SK-N-SH (cell line): ENCODE results near the gene CIPC. TPM values are rescaled to one million over a fixed set of nuclear protein-coding genes. Genes with fewer than 3 reads are reported as not detected.

Source experiments
- CTCF ChIA-PET: fragments of 300-600, 350-600 bp; formaldehyde crosslinking; extraction: SDS; loops from one replicate; lab custom pipeline; 2021; lab: Yijun Ruan, JAX
- POLR2A ChIA-PET: fragments of 350-600 bp; sonication (Branson Sonifier 250); formaldehyde crosslinking; extraction: SDS; loops from one replicate; lab custom pipeline; 2020; ENCODE audit warnings: antibody characterized with exemption, inconsistent platforms; lab: Yijun Ruan, JAX
- DNase-seq: peaks from one replicate; pipeline ENCODE4 v3.0.0; 2012
- H2AFZ ChIP-seq: fragments of 200-600 bp; sonication (generic); 2 replicates; pipeline ENCODE4 v1.8.1; 2016; ENCODE audit warnings: antibody characterized with exemption, mild to moderate bottlenecking, low read depth
- H3F3A ChIP-seq: fragments of 200-600 bp; sonication (generic); replicated peaks from 2 replicates; pipeline ENCODE3; 2016; ENCODE audit warnings: antibody characterized with exemption, mild to moderate bottlenecking; ENCODE audit not compliant: insufficient read depth
- H3K27ac ChIP-seq, 2 experiments: fragments of 200-500 bp in 1 of 2; fragments of 200-600 bp in 1 of 2; sonication (Bioruptor generic) in 1 of 2; sonication (generic), shearing (Covaris generic) in 1 of 2; 2 replicates each; pipeline versions ENCODE4 v1.5.1 to v1.6.1; 2014 to 2016; ENCODE audit warnings: low read depth in 2 of 2, inconsistent platforms in 1 of 2, low read length in 1 of 2, mild to moderate bottlenecking in 1 of 2, mixed read lengths in 1 of 2
- H3K27me3 ChIP-seq: fragments of 200-600 bp; sonication (generic), shearing (Covaris generic); 2 replicates; pipeline ENCODE4 v1.6.1; 2016; ENCODE audit warnings: mixed run types; ENCODE audit not compliant: insufficient read depth
- H3K36me3 ChIP-seq, 2 experiments: fragments of 200-500 bp in 1 of 2; fragments of 200-600 bp in 1 of 2; sonication (Bioruptor generic) in 1 of 2; sonication (generic) in 1 of 2; replicated peaks in 1 of 2; 2 replicates each; pipeline versions ENCODE3 to v1.5.1; 2014 to 2016; ENCODE audit warnings: low read length in 1 of 2, mild to moderate bottlenecking in 1 of 2; ENCODE audit not compliant: insufficient read depth in 2 of 2, control insufficient read depth in 1 of 2
- H3K4me1 ChIP-seq, 2 experiments: fragments of 200-500 bp in 1 of 2; fragments of 200-600 bp in 1 of 2; sonication (Bioruptor generic) in 1 of 2; sonication (generic), shearing (Covaris generic) in 1 of 2; 2 replicates each; pipeline versions ENCODE4 v1.5.1 to v1.6.1; 2014 to 2016; ENCODE audit warnings: low read depth in 1 of 2, low read length in 1 of 2, mixed run types in 1 of 2; ENCODE audit not compliant: insufficient read depth in 2 of 2, control insufficient read depth in 1 of 2
- H3K4me2 ChIP-seq: fragments of 200-600 bp; sonication (generic), shearing (Covaris generic); 2 replicates; pipeline ENCODE4 v1.6.1; 2017; ENCODE audit warnings: mixed run types
- H3K4me3 ChIP-seq, 2 experiments: fragments of 200-500 bp in 1 of 2; fragments of 200-600 bp in 1 of 2; sonication (Bioruptor generic) in 1 of 2; sonication (generic), shearing (Covaris generic) in 1 of 2; 2 replicates each; pipeline versions ENCODE4 v1.5.1 to v1.8.1; 2014 to 2016; ENCODE audit warnings: low read depth in 2 of 2, inconsistent platforms in 1 of 2, low read length in 1 of 2, mild to moderate bottlenecking in 1 of 2, mixed read lengths in 1 of 2, moderate library complexity in 1 of 2
- H3K79me2 ChIP-seq: fragments of 200-600 bp; sonication (generic); 2 replicates; pipeline ENCODE4 v1.8.1; 2017; ENCODE audit warnings: mild to moderate bottlenecking; ENCODE audit not compliant: insufficient read depth
- H3K9ac ChIP-seq: fragments of 200-600 bp; sonication (generic); 2 replicates; pipeline ENCODE4 v1.6.1; 2017; ENCODE audit warnings: mixed run types
- H3K9me2 ChIP-seq: fragments of 200-600 bp; sonication (generic); 2 replicates; pipeline ENCODE4 v1.6.1; 2017; ENCODE audit warnings: mixed run types
- H3K9me3 ChIP-seq: fragments of 200-600 bp; sonication (generic); 2 replicates; pipeline ENCODE4 v1.6.1; 2017; ENCODE audit warnings: mixed run types, mild to moderate bottlenecking, moderate library complexity
- H4K20me1 ChIP-seq: fragments of 200-600 bp; sonication (generic); 2 replicates; pipeline ENCODE4 v1.6.1; 2017; ENCODE audit warnings: mild to moderate bottlenecking, mixed run types; ENCODE audit not compliant: insufficient read depth
- EP300 ChIP-seq, 2 experiments: IDR thresholded peaks; 2 replicates each; pipeline versions ENCODE4 v1.4.0 to v1.6.1; 2012; ENCODE audit warnings: borderline replicate concordance in 1 of 2, low read depth in 1 of 2, low read length in 1 of 2
- FOSL2 ChIP-seq: IDR thresholded peaks from 2 replicates; pipeline ENCODE4 v1.4.0; 2012; ENCODE audit warnings: low read depth, mild to moderate bottlenecking, moderate library complexity, borderline replicate concordance
- FOXJ3 ChIP-seq: sonication (generic); formaldehyde crosslinking; IDR thresholded peaks from 2 replicates; pipeline ENCODE4 v1.5.1; 2020; ENCODE audit warnings: mild to moderate bottlenecking, missing genetic modification reagents
- FOXM1 ChIP-seq: IDR thresholded peaks from 2 replicates; pipeline ENCODE4 v1.4.0; 2012; ENCODE audit warnings: low read depth, mild to moderate bottlenecking
- GATA2 ChIP-seq: sonication (generic); formaldehyde crosslinking; IDR thresholded peaks from 2 replicates; pipeline ENCODE4 v1.5.0; 2020; ENCODE audit warnings: mild to moderate bottlenecking, missing genetic modification reagents
- JUND ChIP-seq: IDR thresholded peaks from 2 replicates; pipeline ENCODE4 v1.4.0; 2012
- MEF2A ChIP-seq: IDR thresholded peaks from 2 replicates; pipeline ENCODE4 v1.4.0; 2012; ENCODE audit warnings: low read depth, borderline replicate concordance
- MXI1 ChIP-seq: IDR thresholded peaks from 2 replicates; pipeline ENCODE4 v1.6.1; 2012; ENCODE audit warnings: mild to moderate bottlenecking, low read depth, low read length, improper control_type of control experiment
- RAD21 ChIP-seq: IDR thresholded peaks from 2 replicates; pipeline ENCODE4 v1.6.1; 2012; ENCODE audit warnings: mild to moderate bottlenecking, low read length
- RFX5 ChIP-seq: IDR thresholded peaks from 2 replicates; pipeline ENCODE4 v1.6.1; 2012; ENCODE audit warnings: mild to moderate bottlenecking, improper control_type of control experiment, low read length
- RXRA ChIP-seq: IDR thresholded peaks from 2 replicates; pipeline ENCODE4 v1.4.0; 2012; ENCODE audit warnings: low read depth, mild to moderate bottlenecking, borderline replicate concordance
- SIN3A ChIP-seq: IDR thresholded peaks from 2 replicates; pipeline ENCODE4 v1.6.1; 2012; ENCODE audit warnings: low read depth, mild to moderate bottlenecking, low read length, moderate library complexity, borderline replicate concordance
- TCF12 ChIP-seq: IDR thresholded peaks from 2 replicates; pipeline ENCODE4 v1.4.0; 2012
- TEAD4 ChIP-seq: IDR thresholded peaks from 2 replicates; pipeline ENCODE4 v1.4.0; 2012; ENCODE audit warnings: mild to moderate bottlenecking, borderline replicate concordance; ENCODE audit not compliant: insufficient read depth
- YY1 ChIP-seq: IDR thresholded peaks from 2 replicates; pipeline ENCODE4 v1.4.0; 2012; ENCODE audit warnings: low read depth, mild to moderate bottlenecking
- WGBS: methylation state at CpG from one replicate; pipeline ENCODE4 v1.1.6; 2017; ENCODE audit warnings: low lambda C conversion rate; 5-methylcytosine and 5-hydroxymethylcytosine counted together
- polyA plus RNA-seq, 3 experiments: library from polyadenylated mRNA; depleted of rRNA; stranded (reverse); fragments of >200 nt; gene quantifications; 2 replicates each; pipeline ENCODE4 v1.2.3, GENCODE V29; 2012
- TF ChIP-seq, protein P1 (sequence below): IDR thresholded peaks from 2 replicates; pipeline ENCODE4 v1.4.0; 2012; ENCODE audit warnings: low read depth, borderline replicate concordance
- TF ChIP-seq, protein P2 (sequence below): IDR thresholded peaks from 2 replicates; pipeline ENCODE4 v1.4.0; 2012; ENCODE audit warnings: low read depth, borderline replicate concordance
- TF ChIP-seq, protein P3 (sequence below): fragments of 150-350 bp; IDR thresholded peaks from 2 replicates; pipeline ENCODE4 v1.6.1; 2017; ENCODE audit warnings: antibody characterized with exemption, low read length, low read depth, borderline replicate concordance

The CIPC gene
- polyA plus RNA-seq, 1 of the 3 experiments (the other 2 are of a cell fraction): 6.5 TPM

DNA sequence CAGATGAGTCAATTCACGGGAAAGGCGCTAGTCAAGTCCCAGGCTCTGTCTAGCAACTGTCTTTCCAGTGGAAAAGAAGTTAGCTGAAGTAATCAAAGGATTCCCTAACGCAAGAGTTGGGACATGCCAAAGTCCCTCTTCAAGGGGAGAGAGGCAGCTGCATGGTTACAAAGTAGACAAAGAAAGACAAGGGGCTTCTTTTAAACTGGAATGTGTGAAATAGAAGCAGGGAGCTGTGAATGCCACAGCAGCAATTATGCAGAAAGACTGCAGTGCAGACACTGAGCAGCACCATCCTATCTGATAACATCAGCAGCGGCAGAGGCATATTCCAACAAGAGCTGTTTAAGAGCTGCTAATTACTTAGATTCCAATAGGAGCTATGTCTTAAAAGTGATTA, 12.5 kb upstream of the CIPC start:
- Histone ChIP-seq H3K4me3 (no peak overlapping the region), H3K27ac (no peak overlapping the region), H2AFZ (no peak overlapping the region), H3K36me3 (no peaks in the 10 kb centered on the region), H3F3A (no peaks in the 10 kb centered on the region), H3K4me2 (no peak overlapping the region), H3K4me1 (peaks cover 0 to 5% of the 10 kb centered on the region in 2 experiments; a peak in 2 of 4 replicates), H3K9ac (no peak overlapping the region), H3K9me3 (no peaks in the 10 kb centered on the region), H3K9me2 (no peaks in the 10 kb centered on the region), H4K20me1 (no peaks in the 10 kb centered on the region), H3K27me3 (no peaks in the 10 kb centered on the region; the same call in 1 of the 2 replicates)
- ChIA-PET CTCF (interaction anchor here (0.7 to 17.4 kb wide), 10 partner anchors 9 to 214 kb away, joined by 3 to 309 read pairs (median 6); no protein-coding TSS in a partner anchor), POLR2A (no interaction called here)
- WGBS: 70% methylated on average over 4 of the region's 4 CpGs
- no peak for DNase-seq
- peak; percentile 57; the same call in 1 of the 2 replicates for TF ChIP-seq GATA2 (CRISPR knock-in tag)
- no peak for TF ChIP-seq EP300 (IDR thresholded peaks at IDR 0.05; ENCODE audit: borderline replicate concordance in 1 of 2, low read depth in 1 of 2, low read length in 1 of 2)
- TF ChIP-seq, all 33 proteins: peak for 1
- H3K79me2 ChIP-seq: no peaks in the 10 kb centered on the region

DNA sequence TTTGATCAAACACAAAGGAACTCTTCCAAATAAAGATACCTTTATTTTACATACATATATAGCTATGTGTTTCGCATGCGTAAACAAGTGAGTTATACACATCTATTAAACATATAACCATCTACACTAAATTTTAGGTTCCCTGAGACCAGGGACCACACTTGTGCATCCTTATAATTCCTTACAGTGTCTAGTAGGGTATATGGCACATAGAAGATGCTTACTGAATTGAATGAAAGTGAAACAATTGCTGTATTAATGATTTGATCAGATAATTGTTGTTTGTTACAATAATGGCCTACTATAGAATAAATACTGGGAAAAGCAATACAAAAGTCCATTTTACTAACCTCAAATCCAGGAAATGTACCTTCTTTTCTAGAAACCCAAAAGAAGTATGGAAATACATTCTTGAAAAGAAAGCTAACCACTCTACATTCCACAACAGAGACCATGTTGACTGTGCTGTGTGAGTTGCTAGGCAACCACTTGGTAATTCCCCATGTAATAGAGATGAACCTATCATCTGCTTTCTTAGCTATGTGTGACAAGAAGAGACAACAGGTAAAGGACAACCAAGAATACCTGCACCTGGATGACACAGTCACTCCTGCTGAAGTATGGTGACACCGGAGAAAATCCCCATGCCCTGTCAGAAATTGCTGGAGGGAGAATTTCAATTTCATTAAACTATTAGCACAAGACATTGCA, 11.9 kb upstream of the CIPC start:
- DNase-seq: no peak

DNA sequence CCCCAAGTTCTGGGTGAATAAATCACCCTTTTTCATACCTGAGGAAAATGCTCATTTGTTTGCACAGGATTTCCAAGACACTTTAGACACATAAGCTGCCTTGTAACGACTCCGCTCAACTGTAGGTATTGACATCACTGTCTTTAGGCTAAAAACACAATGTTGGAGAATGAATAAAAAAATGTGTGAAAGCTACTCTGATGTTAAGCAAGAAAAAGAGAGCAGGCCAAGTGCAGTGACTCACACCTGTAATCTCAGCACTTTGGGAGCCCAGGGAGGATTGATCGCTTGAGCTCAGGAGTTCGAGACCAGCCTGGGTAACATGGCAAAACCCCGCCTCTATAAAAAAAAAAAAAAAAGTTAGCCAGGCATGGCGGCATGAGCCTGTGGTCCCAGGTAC, 11.1 kb upstream of the CIPC start:
- ChIA-PET CTCF (interaction anchor here (0.6 to 17.4 kb wide), 9 partner anchors 8 to 217 kb away, joined by 3 to 309 read pairs (median 5); no protein-coding TSS in a partner anchor), POLR2A (no interaction called here)
- Histone ChIP-seq H3K9me3 (0 out of 2 replicates have a peak, but pooled peaks cover 4% of the 10 kb centered on the region), H3K36me3 (no peaks in the 10 kb centered on the region), H3K27me3 (no peaks in the 10 kb centered on the region; the same call in 1 of the 2 replicates)
- TF ChIP-seq RAD21 (no peak), MXI1 (no peak), JUND (no peak), SIN3A (no peak), MEF2A (no peak), TEAD4 (no peak), RFX5 (no peak), YY1 (no peak), FOSL2 (no peak), RXRA (no peak), TCF12 (no peak)
- TF ChIP-seq, protein P1, sequence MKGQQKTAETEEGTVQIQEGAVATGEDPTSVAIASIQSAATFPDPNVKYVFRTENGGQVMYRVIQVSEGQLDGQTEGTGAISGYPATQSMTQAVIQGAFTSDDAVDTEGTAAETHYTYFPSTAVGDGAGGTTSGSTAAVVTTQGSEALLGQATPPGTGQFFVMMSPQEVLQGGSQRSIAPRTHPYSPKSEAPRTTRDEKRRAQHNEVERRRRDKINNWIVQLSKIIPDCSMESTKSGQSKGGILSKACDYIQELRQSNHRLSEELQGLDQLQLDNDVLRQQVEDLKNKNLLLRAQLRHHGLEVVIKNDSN: no peak
- TF ChIP-seq, protein P2, sequence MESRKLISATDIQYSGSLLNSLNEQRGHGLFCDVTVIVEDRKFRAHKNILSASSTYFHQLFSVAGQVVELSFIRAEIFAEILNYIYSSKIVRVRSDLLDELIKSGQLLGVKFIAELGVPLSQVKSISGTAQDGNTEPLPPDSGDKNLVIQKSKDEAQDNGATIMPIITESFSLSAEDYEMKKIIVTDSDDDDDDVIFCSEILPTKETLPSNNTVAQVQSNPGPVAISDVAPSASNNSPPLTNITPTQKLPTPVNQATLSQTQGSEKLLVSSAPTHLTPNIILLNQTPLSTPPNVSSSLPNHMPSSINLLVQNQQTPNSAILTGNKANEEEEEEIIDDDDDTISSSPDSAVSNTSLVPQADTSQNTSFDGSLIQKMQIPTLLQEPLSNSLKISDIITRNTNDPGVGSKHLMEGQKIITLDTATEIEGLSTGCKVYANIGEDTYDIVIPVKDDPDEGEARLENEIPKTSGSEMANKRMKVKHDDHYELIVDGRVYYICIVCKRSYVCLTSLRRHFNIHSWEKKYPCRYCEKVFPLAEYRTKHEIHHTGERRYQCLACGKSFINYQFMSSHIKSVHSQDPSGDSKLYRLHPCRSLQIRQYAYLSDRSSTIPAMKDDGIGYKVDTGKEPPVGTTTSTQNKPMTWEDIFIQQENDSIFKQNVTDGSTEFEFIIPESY: no peak
- TF ChIP-seq, all 33 proteins: peak for 0
- Histone ChIP-seq H3K79me2 (no peaks in the 10 kb centered on the region), H2AFZ (no peak overlapping the region), H3K27ac (no peak overlapping the region), H3K9ac (no peak overlapping the region), H3F3A (no peaks in the 10 kb centered on the region), H4K20me1 (no peaks in the 10 kb centered on the region), H3K9me2 (no peaks in the 10 kb centered on the region), H3K4me3 (no peak overlapping the region), H3K4me2 (no peak overlapping the region), H3K4me1 (peaks cover 0 to 5% of the 10 kb centered on the region in 2 experiments; a peak in 2 of 4 replicates)
- 86% methylated on average over 6 of the region's 6 CpGs for WGBS
- DNase-seq: no peak

More for the DNA sequence above, 11.9 kb upstream of the CIPC start:
- H2AFZ ChIP-seq: no peak overlapping the region
- H3F3A ChIP-seq: no peaks in the 10 kb centered on the region
- no peaks in the 10 kb centered on the region for H3K79me2 ChIP-seq
- no peaks in the 10 kb centered on the region for H3K9me3 ChIP-seq
- no peak overlapping the region for H3K4me2 ChIP-seq
- no peak for TF ChIP-seq JUND
- no peak for TF ChIP-seq RAD21
- TF ChIP-seq FOXM1: no peak
- no peak for TF ChIP-seq FOXJ3 (CRISPR knock-in tag)
- TF ChIP-seq, protein P3, sequence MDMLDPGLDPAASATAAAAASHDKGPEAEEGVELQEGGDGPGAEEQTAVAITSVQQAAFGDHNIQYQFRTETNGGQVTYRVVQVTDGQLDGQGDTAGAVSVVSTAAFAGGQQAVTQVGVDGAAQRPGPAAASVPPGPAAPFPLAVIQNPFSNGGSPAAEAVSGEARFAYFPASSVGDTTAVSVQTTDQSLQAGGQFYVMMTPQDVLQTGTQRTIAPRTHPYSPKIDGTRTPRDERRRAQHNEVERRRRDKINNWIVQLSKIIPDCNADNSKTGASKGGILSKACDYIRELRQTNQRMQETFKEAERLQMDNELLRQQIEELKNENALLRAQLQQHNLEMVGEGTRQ: no peak
- no peaks in the 10 kb centered on the region for H3K9me2 ChIP-seq
- H3K4me1 ChIP-seq: peaks cover 0 to 5% of the 10 kb centered on the region in 2 experiments; a peak in 2 of 4 replicates
- H4K20me1 ChIP-seq: no peaks in the 10 kb centered on the region
- H3K36me3 ChIP-seq: no peaks in the 10 kb centered on the region
- H3K27ac ChIP-seq: no peak overlapping the region
- 95% methylated on average over 3 of the region's 3 CpGs for WGBS
- no peak overlapping the region for H3K9ac ChIP-seq
- no peak overlapping the region for H3K4me3 ChIP-seq
- POLR2A ChIA-PET: no interaction called here
- no peaks in the 10 kb centered on the region; the same call in 1 of the 2 replicates for H3K27me3 ChIP-seq
- CTCF ChIA-PET: interaction anchor here (0.7 to 17.4 kb wide), 13 partner anchors 9 to 215 kb away, joined by 3 to 309 read pairs (median 5); no protein-coding TSS in a partner anchor
